Kidney capillary endothelial cell (primary cell): ENCODE data around the gene VPS41.

Experiments used
- DNase-seq: peaks from one replicate; pipeline ENCODE4 v3.0.0-alpha.2; 2018; ENCODE audit warnings: low spot score

The VPS41 gene

DNA sequence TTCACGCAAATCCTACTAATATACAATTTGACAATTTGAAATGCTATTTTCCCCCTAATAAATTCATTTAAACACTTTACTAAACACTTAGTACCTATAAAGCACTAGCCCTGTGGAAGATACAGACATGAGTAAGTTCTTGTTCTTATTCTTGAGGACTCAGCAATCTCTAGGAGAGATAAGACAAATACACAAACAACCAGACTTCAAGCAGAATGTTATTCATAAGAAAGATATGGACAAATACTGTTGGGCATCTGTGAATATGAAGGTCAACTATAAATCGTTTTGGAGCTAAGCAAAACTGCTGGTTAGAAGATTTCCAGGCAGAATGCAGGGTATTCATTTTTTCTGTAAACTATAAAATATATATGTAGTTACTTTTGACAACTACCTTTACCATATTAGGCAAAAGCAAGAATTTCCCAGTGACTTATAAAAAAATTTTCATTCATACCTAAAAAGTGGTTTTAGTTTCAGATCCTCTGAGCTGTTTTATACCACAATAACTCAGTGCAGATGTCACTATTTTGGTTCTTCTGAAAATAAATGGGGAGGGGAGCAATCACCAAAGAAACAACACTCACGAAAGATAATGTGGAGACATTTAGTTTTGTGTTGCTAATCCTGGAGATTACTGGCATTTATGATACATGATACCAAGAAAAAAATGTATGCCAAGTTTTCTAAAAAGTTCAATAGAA is 3.8 kb downstream of the VPS41 start:
- DNase-seq, result no peak

DNA sequence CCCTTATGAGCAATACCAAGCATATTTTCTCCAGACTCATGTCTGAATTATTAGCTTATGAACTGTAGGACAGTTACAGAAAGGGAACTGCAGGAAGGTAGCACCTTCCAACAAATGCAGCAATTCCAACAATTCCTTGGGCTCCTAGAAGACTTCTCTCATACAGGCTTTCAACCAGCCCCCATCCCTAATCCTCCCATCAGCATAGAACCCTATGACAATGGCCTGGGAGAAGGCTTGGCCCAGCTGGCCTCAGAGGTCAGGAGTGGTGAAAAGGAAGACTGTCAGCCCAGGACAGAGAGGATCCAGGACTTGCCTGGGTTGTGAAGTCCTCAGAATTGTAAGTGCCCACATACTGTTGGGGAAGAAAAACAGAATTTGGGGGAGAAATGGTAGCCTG is 5.9 kb downstream of the VPS41 start:
- no peak for DNase-seq

DNA sequence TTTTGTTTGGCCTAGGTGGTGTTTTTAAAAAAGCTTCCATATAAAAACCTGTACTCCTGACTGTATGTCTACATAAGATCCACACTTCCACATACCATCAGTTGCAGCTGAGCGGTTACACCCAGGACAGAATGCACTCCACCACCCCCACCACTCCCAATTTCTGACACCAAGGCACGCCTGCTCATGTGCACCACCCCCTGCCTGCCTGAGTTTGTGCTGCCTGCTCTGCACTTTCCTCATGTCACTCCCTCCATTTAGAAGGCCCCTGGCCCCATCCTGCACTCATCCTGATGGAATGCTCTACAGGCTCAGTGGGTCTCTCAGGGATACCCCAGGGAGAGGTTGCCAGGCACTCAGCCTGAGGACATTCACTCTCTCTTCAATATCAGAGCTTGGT is 6.5 kb downstream of the VPS41 start:
- no peak for DNase-seq

DNA sequence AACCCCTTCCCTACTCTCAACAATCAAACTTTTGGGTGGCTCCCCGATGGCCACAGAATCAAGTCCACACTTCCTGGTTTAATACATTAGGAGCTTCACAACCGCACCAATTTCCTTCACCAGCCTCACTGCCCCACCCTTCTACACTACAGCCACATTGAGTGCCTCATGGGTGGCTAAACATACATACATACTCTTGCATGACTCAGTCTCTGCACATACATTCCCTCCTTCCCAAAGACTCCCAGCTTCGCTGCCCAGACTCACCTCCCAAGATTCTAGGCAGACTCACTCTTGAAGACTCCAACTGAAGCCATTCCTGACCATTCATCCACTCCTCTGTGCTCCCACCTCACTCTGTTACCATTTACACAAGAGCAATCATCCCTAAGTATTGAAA is 15.9 kb downstream of the VPS41 start:
- DNase-seq, result no peak

DNA sequence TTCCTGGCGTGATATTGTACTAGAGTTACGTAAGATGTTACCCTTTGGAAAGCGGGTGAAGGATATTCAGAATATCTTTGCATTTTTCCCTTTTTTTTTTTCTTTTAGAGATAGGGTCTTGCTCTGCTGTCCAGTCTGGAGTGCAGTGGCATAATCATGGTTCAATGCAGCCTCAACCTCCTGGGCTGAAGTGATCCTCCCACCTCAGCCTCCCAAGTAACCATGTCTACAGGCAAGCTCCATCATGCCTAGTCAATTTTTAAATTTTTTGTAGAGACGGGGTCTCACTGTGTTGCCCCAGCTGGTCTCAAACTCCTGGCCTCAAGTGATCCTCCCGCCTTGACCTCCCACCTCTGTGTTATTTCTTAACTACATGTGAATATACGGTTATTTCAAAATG is 18.4 kb downstream of the VPS41 start:
- no peak for DNase-seq

DNA sequence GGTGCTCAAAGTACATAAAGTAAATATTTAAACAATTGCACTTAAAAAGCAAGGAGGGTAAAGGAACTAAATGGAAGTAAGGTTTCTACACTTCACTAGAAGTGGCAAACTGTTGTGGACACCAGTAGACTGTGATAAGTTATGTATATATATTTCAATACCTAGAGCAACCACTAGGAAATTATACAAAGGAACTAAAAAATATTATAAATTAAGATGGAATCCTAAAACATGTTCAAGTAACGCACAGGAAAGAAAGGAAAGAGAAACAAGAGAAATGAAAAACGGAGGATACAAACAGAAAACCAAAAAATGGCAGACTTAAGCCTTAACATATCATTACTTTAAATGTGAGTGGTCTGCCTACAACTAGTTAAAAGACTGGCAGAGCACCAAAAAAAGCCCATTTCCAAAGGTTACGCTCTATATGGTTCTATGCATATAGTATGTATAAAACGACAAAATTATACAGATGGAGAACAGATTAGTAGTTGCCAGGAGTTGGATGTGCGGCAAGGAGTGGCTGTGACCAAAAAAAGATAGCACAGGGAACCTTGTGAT is 19.0 kb downstream of the VPS41 start:
- DNase-seq, result no peak

DNA sequence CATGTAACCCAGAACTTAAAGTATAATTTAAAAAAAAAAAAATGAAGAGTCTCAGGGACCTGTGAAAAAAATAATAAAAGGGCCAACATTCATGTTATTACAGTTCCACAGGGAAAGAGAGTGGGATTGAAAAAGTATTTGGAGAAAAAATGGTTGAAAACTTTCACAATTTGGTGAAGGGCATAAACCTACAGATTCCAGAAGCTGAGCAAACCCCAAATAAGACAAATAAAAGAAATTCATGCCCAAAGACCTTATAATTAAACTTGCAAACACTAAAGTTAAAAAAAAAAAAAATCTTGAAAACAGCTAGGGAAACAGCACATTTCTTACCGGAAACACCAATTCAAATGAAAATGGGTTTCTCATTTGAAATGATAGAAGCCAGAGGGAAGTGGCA is 19.9 kb downstream of the VPS41 start:
- DNase-seq, result no peak

DNA sequence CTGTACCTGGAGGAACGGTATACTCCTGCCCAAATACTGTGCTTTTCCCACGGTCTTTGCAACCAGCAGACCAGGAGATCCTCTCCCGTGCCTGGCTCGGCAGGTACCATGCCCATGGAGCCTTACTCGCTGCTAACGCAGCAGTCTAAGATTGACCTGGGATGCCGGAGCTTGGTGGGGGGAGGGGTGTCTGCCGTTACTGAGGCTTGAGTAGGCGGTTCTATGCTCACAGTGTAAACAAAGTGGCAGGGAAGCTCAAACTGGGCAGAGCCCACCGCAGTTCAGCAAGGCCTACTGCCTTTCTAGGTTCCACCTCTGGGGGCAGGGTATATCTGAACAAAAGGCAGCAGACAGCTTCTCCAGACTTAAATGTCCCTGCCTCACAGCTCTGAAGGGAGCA is 22.7 kb downstream of the VPS41 start:
- DNase-seq, result no peak

DNA sequence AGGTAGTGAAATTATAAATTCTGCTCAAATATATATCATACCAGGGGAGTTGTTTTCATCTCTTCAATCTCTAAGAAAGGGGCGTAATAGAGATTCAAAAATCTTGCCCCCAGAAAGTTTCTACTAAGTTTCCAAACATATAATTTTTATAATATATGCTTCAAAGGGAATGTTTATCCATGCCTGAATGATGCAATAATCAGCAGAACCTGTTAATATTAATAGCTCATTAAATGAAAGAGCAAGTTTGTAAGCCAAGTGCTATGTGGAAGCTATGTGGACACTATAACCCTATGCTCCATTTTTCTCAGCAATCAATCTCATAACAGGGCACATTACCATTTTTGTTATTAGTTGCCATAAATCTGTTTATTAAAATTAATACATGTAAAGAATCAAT is 25.3 kb downstream of the VPS41 start:
- DNase-seq, result no peak

DNA sequence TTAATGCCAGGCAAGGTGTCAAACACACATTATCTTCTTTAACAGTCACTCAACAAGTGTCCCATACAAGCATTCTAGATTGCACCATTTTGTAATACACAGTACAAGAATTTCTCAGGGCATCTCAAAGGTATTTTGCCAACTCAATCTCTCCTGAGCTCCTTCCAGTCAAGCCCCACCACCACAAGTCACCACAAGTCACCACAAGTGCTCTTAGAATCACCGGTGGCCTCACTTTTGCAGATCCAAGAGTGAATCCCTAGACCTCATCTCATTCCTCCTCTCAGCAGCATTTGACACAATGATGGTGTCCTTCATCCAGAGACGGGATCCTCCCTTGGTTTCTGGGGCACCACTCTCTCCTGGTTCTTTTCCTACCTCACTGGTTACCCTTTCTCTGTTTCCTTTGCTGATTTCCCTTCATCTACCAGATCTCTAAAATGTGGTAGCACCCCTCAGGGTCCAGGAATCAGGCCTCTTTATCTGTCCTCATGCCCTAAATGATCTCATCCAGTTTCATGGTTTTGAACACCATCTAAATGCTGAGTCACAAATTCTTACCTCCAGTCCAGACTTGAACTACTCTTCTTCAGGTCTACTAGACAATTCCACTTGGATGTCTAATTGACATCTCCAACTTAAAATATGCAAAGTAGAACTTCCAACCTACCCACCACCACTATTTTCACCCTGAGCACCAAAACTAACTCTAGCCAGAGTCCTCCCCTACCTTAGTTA is 26.9 kb downstream of the VPS41 start:
- DNase-seq, result no peak

DNA sequence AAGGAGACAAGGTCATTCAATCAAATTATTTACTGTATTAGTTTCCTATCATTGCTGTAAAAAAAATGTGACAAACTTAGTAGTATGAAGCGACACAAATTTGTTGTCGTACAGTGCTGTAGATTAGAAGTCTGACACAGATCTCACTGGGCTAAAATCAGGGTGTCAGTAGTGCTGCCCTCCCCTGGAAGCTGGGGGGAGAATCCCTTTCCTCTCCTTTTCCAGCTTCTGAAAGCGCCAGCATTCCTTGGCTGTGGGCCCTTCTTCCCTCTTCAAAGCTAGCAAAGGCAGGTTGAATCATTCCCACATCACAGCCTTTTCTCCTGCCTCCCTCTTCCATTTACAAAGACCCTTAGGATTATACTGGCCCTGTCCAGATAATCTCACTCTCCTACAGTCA is 28.0 kb downstream of the VPS41 start:
- DNase-seq, result no peak

DNA sequence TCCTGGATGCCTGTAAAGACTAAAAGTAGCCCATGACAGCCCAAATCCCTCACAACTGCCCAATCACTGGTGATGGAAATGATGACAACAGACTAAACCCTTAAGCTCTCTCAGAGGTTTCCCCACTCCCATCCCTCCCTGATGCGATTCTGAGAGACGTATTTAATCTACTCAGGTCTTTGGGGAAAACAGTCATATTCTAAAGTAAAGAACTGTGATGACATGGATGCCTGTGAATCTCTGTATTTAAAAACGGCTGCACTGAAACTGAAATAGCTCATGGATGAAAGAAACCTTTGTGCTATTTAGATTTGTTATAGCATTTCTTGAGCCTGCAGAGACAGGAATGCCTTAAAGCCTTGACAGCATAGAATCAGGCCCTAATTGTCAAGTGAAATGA is 28.5 kb downstream of the VPS41 start:
- DNase-seq, result no peak

DNA sequence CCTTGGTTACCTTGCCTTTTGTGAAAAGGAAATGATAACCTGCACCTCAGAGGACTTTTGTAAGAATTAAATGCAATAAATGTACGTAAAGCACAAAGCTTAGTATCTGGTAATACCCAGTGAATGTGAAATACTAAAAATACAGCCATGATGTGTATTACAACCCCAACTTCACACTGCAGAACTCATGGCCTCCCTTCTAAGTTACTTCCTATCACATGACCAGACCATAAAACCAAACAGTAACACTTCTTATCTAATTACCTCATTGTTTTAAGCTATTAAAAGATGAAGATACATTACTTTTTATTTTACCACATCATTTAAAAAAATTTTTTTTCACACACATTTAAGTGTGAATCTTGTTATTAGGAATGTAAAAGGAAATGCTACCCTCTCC is 29.0 kb downstream of the VPS41 start:
- no peak for DNase-seq

DNA sequence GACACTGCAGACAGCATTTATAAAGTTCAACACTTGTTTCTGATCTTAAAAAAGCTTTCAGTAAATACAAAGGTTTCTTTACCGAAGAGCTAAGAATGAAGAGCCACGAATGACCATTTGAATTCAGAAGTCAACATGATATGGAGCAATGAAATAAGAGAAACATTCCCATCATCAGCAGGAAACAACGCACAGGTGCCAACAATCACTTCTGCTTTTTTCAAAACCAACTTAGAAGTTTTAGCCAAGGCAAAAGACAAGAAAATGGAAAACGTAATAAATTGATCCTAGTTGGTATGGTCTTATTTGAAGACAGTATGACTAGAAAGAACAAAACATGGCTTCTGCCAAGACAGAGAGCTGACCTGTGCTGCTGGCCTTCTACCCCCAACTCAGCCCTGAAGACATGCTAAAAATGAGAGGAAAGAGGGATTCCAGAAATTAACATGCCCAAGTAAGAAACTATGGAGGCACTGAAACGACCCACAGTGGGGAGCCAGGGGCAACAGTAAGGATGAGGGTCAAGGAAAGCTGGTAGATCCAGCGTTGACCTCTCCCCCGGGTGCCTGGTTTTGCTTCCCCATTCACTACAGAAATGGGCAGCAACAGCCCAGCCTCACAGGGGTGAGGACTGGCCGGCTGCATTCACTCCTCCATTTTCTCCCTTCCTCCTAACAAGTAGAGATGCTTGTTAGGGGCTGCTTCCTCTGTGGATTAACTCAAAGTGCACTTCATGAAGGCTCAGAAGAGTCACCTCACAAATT is 30.1 kb downstream of the VPS41 start:
- DNase-seq, result no peak

DNA sequence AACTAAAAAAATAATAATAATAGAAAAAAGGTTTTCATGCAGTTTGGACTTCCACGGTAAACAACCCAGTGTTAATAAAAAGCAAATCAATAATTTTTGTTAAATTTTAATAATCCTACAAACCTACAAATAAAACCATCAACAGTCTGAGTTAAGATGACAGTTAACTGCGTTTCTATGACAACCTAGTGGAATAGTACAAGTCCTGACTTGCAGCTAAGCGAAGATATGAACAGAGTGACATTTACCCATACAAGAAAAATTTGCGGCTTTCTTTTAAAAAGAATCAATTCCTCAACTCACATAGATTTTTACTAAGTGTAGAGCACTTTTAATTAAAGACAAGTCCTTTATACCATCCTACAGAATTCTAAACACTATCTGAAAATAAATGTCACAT is 35.6 kb downstream of the VPS41 start:
- no peak for DNase-seq

DNA sequence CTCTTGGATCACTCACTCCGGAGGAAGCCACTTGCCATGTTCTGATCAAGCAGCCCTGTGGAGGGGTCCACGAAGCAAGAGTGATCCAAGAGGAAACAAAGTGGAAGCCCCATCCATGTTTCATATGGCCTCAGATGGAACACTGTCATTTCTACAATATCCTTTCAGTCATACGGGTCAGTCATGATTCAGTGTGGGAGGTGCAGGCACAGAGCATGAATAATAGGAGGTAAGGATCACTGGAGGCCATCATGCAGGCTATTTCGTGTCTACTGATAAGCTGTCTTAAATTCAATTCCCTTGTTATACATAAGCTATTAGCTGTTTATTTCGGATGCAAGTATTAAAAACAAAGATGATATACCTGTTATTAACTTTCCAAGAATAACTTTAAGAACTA is 36.8 kb downstream of the VPS41 start:
- DNase-seq, result no peak

DNA sequence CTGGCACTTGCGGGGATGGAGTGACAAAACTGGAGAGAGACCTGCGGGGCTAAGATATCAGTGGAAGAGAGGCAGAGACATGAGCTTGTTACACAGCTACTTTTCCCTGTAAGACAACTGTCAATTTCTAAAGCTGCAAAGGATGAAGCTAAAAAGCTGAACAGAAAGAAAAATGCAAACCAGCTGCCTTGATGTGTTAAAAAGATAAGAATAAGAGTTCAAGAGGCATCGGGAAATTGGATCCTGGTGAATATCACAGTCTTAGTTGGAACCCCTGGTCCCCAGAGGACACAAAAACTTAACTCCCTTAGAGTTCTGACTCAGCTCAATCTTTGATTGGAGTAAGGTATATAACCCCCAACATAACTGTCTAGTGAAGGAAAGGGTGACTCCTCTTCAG is 38.8 kb downstream of the VPS41 start:
- no peak for DNase-seq

DNA sequence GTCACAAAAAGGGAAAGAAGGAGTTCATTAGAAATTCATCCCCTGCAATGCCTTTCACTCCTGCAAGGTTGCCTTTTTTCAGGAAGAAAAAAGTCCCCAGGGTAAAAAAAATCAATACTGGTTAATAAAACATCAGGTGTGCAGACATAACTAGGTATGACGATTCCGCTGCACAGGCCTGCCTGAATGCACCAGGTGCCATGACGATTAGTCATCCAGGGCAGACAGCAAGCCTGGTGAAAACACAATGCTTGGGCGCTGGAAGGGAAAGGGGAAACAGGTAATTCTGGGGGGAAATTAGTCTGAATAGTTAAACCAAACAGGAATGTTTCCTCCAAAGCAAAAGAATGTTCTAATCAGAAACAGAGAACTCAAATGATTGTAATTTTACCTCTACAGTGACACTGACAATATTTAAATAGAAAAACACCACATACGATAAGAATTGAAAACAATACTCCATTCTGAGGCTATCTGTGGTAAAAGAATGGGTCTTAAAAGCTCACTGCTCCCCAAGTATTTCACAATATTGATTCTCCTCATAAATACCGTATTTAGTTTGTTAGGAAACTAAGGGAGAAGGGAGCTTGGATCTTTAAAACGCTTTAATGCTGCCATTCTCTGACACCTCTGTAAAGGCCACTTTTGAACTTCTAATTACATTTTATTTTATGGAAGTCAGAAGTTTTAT is 45.2 kb downstream of the VPS41 start:
- DNase-seq, result no peak

DNA sequence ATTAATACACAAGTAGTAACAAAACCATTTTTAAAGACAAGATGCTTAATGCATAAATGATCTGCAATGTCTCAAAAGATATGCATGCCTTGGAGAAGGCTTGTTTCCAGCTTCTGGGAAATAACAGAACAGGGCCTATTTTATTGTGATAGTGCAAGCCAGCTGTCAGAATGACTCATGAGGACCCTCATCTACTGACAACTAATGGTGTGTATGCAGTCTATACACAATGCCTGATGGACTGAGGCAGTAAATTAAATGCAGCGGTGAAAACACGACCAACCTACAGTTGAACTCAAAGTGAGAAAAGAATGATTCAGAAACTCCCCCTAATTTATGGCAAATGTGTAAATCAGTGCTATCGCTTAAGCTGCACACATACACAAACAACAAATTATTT is 46.3 kb downstream of the VPS41 start:
- no peak for DNase-seq

DNA sequence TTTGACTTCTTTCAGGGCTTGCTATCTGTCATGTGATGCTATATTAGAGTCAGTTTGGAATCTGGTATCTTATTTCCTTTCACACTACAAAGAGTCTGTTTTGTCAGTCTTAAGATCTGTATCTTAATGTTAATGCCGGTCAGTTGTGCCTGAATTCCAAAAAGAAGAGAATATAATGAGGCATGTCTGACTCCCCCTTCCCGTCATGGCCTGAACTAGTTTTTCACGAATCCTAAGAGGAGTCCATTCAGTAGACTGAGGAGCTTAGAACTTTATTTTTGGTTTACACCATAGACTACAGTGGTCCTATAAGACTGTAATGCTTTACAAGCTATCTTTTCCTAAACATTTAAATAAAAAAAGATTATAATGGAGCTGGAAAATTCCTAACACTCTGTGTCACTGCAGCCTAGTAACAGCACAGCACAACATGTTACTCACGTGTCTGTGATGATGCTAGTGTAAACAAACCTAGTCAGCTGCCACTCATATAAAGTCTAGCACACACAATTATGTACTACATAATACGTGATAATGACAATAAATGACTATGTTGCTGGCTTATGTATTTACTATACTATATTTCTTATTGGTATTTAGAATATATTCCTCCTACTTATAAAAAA is 50.6 kb downstream of the VPS41 start:
- DNase-seq, result peak; percentile 10

DNA sequence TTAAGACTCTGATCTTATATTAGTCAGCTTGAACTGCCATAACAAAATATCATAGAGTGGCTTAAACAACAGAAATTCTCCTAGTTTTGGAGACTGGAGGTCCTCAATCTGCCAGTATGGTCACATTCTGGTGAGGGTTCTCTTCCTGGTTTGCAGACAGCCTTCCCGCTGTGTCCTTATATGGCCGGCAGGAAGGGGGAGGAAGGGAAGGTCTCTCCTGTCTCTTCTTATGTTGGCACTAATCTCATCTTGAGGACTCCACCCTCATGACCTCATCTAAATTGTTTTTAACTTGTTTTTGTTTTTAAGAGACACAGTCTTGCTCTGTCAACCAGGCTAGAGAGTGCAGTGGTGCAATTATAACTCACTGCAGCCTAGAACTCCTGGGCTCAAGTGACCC is 53.1 kb downstream of the VPS41 start:
- no peak for DNase-seq

DNA sequence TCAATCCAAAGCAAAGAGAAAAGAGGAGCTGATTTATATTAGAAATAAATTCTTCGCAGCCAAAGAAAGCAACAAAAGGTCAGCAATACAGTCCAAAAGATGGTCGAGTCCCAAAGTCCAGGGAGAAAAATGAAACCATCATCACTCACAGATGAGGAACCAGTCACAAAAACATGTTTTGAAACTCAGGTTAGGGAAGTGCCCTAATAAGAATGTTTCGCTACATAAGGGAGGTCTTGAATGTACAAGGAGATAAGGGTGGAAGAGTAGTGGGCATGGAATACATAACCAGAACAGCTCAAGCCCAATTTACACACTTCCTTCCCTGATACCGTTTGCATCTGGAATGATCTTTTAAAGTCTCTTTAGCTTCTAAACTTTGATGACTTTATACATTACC is 53.6 kb downstream of the VPS41 start:
- no peak for DNase-seq
